T-cell (primary cell): ENCODE data around the gene RPTOR. TPM values are rescaled to one million over a fixed set of nuclear protein-coding genes. Genes with fewer than 3 reads are reported as not detected.

Experiments
- ATAC-seq, 4 experiments: fragments of 200-7000 bp in 3 of 4; fragments of 150-1000 bp in 1 of 4; cut with Tn5 transposase; replicated peaks in 1 of 4; 1 replicate in 3 of 4; 2 replicates in 1 of 4; pipeline ENCODE4 v1.10.0; 2021; ENCODE audit warnings: moderate library complexity in 3 of 4, mild to moderate bottlenecking in 2 of 4, moderate number of reproducible peaks in 1 of 4
- CTCF ChIA-PET, 2 donors: fragments of 300-600 bp; sonication (Branson Sonifier 250); formaldehyde crosslinking; loops; one replicate each; lab custom pipeline; 2022; ENCODE audit warnings: antibody characterized with exemption in 2 of 2; lab: Charles Lee
- POLR2A ChIA-PET, 2 donors: fragments of 300-600 bp; sonication (Branson Sonifier 250); formaldehyde crosslinking; loops; one replicate each; lab custom pipeline; 2022; ENCODE audit warnings: antibody characterized with exemption in 2 of 2; lab: Charles Lee
- DNase-seq, 35 experiments: peaks; one replicate each; pipeline versions ENCODE4 v3.0.0 to v3.0.0-alpha.2; 2013 to 2023
- H3K27ac ChIP-seq: one replicate; pipeline ENCODE4 v1.5.1; 2013; ENCODE audit warnings: low read length
- H3K27me3 ChIP-seq, 2 experiments: replicated peaks in 1 of 2; 1 replicate in 1 of 2; 2 replicates in 1 of 2; pipeline versions ENCODE4 v1.6.1 to v1.7.0; 2013; ENCODE audit warnings: low read length in 1 of 2, mixed read lengths in 1 of 2; ENCODE audit not compliant: control insufficient read depth in 2 of 2, insufficient read depth in 2 of 2; ENCODE audit errors: extremely low read depth in 1 of 2
- H3K36me3 ChIP-seq, 2 donors: 1 replicate in 1 of 2; 2 replicates in 1 of 2; pipeline versions ENCODE4 v1.6.1 to v1.7.0; 2013; ENCODE audit warnings: low read length in 1 of 2; ENCODE audit not compliant: control insufficient read depth in 2 of 2, insufficient read depth in 1 of 2; ENCODE audit errors: extremely low read depth in 1 of 2
- H3K4me1 ChIP-seq, 2 experiments: 1 replicate in 1 of 2; 2 replicates in 1 of 2; pipeline versions ENCODE4 v1.6.1 to v1.7.0; 2013; ENCODE audit warnings: low read length in 2 of 2, mixed read lengths in 1 of 2; ENCODE audit not compliant: insufficient read depth in 2 of 2, control insufficient read depth in 1 of 2; ENCODE audit errors: extremely low read depth in 1 of 2
- H3K4me3 ChIP-seq, 2 donors: 1 replicate in 1 of 2; 2 replicates in 1 of 2; pipeline versions ENCODE4 v1.5.1 to v1.7.0; 2013; ENCODE audit warnings: mild to moderate bottlenecking in 2 of 2, low read length in 1 of 2, moderate library complexity in 1 of 2; ENCODE audit not compliant: control insufficient read depth in 1 of 2; ENCODE audit errors: extremely low read depth in 1 of 2
- H3K9me3 ChIP-seq: 2 replicates; pipeline ENCODE4 v1.7.0; 2013
- H3K27ac Mint-ChIP-seq, 2 donors: one replicate each; pipeline ENCODE4 v1.8.0; 2020 to 2021; ENCODE audit warnings: mild to moderate bottlenecking in 2 of 2, mixed read lengths in 2 of 2
- H3K27me3 Mint-ChIP-seq, 2 donors: one replicate each; pipeline ENCODE4 v1.8.0; 2021 to 2022; ENCODE audit warnings: mixed read lengths in 2 of 2
- H3K36me3 Mint-ChIP-seq: one replicate; pipeline ENCODE4 v1.8.0; 2021; ENCODE audit warnings: mixed read lengths
- H3K4me1 Mint-ChIP-seq, 3 donors: one replicate each; pipeline ENCODE4 v1.8.0; 2020 to 2022; ENCODE audit warnings: mixed read lengths in 3 of 3, mild to moderate bottlenecking in 1 of 3
- H3K4me3 Mint-ChIP-seq, 3 donors: one replicate each; pipeline ENCODE4 v1.8.0; 2020 to 2022; ENCODE audit warnings: mild to moderate bottlenecking in 3 of 3, mixed read lengths in 3 of 3, moderate library complexity in 3 of 3
- H3K9me3 Mint-ChIP-seq, 3 donors: one replicate each; pipeline ENCODE4 v1.8.0; 2020 to 2022; ENCODE audit warnings: mixed read lengths in 3 of 3
- WGBS: methylation state at CpG from one replicate; pipeline ENCODE4 v1.1.5; 2013; ENCODE audit warnings: missing lambda C conversion rate; ENCODE audit not compliant: insufficient coverage; 5-methylcytosine and 5-hydroxymethylcytosine counted together
- total RNA-seq, 35 experiments: library from RNA in 6 of 35; stranded (reverse) in 6 of 35; fragments of 120-200 nt in 1 of 35; gene quantifications; one replicate each; pipeline versions ENCODE4 v1.2.1 to v1.2.4 and lab custom pipeline; 2013 to 2026

The RPTOR gene
- total RNA-seq, 5 donors from 2014 or later (not counting 1 experiment from before 2014, with no cell fraction given): 59.4 to 76.8 (median 71.4) TPM

GRCh38 chr17:80835816-80836657 is 291.4 kb downstream of the RPTOR start:
- peaks cover 23 to 33% (median 28%) of the 10 kb centered on the region in 3 donors for H3K4me1 Mint-ChIP-seq
- 97% methylated on average over 30 of the region's 30 CpGs for WGBS
- no peak overlapping the region for H3K4me3 Mint-ChIP-seq
- Histone ChIP-seq H3K36me3 (peaks cover 0 to 23% of the 10 kb centered on the region in 2 donors), H3K4me3 (no peak overlapping the region), H3K27me3 (no peaks in the 10 kb centered on the region), H3K27ac (no peak overlapping the region), H3K9me3 (no peaks in the 10 kb centered on the region), H3K4me1 (peaks cover 9 to 25% of the 10 kb centered on the region in 2 experiments)
- DNase-seq: no peak
- ATAC-seq: no peak
- no peaks in the 10 kb centered on the region for H3K9me3 Mint-ChIP-seq
- no peaks in the 10 kb centered on the region for H3K27me3 Mint-ChIP-seq
- ChIA-PET POLR2A (no interaction called here), CTCF (no interaction called here)
- peak overlapping the region in 1 of 2 donors; percentile 79 for H3K27ac Mint-ChIP-seq
- H3K36me3 Mint-ChIP-seq: peaks cover 19% of the 10 kb centered on the region

- ATAC-seq (no peak), DNase-seq (no peak)
- Histone ChIP-seq H3K36me3 (peaks cover 0 to 22% of the 10 kb centered on the region in 2 donors), H3K27ac (no peak overlapping the region), H3K4me1 (peaks cover 8 to 22% of the 10 kb centered on the region in 2 experiments), H3K4me3 (no peak overlapping the region), H3K9me3 (no peaks in the 10 kb centered on the region), H3K27me3 (no peaks in the 10 kb centered on the region)
- 96% methylated on average over 7 of the region's 7 CpGs for WGBS
- Mint-ChIP-seq H3K36me3 (peaks cover 19% of the 10 kb centered on the region), H3K4me3 (no peak overlapping the region), H3K27ac (peak overlapping the region in 1 of 2 donors; percentile 44), H3K9me3 (no peaks in the 10 kb centered on the region), H3K4me1 (peaks cover 18 to 27% (median 22%) of the 10 kb centered on the region in 3 donors), H3K27me3 (no peaks in the 10 kb centered on the region)
- CTCF ChIA-PET: no interaction called here
- POLR2A ChIA-PET: no interaction called here
These were observed 292.0 kb downstream of the RPTOR start for GRCh38 chr17:80836658-80836965.

- 95% methylated on average over 16 of the region's 16 CpGs for whole genome bisulfite sequencing
These were observed 292.4 kb downstream of the RPTOR start for GRCh38 chr17:80836971-80837481.

GRCh38 chr17:80837711-80838110 is 293.1 kb downstream of the RPTOR start:
- no peak overlapping the region for H3K4me3 Mint-ChIP-seq
- Histone ChIP-seq H3K27ac (no peak overlapping the region), H3K4me1 (peaks cover under 1 to 11% of the 10 kb centered on the region in 2 experiments), H3K9me3 (no peaks in the 10 kb centered on the region), H3K36me3 (peaks cover 0 to 22% of the 10 kb centered on the region in 2 donors), H3K4me3 (no peak overlapping the region), H3K27me3 (no peaks in the 10 kb centered on the region)
- no peaks in the 10 kb centered on the region for H3K27me3 Mint-ChIP-seq
- no peaks in the 10 kb centered on the region for H3K9me3 Mint-ChIP-seq
- DNase-seq (no peak), ATAC-seq (no peak)
- CTCF ChIA-PET: no interaction called here
- POLR2A ChIA-PET: no interaction called here
- H3K27ac Mint-ChIP-seq: no peak overlapping the region
- peaks cover 24% of the 10 kb centered on the region for H3K36me3 Mint-ChIP-seq
- peaks cover 7 to 16% (median 11%) of the 10 kb centered on the region in 3 donors for H3K4me1 Mint-ChIP-seq
- WGBS: over 99% methylated on average over 17 of the region's 18 CpGs

More at GRCh38 chr17:80836971-80837481, 292.4 kb downstream of the RPTOR start:
- Histone ChIP-seq H3K4me1 (peaks cover 7 to 18% of the 10 kb centered on the region in 2 experiments), H3K27me3 (no peaks in the 10 kb centered on the region), H3K36me3 (peaks cover 0 to 22% of the 10 kb centered on the region in 2 donors), H3K9me3 (no peaks in the 10 kb centered on the region), H3K4me3 (no peak overlapping the region), H3K27ac (no peak overlapping the region)
- CTCF ChIA-PET: no interaction called here
- no peak overlapping the region for H3K4me3 Mint-ChIP-seq
- H3K9me3 Mint-ChIP-seq: no peaks in the 10 kb centered on the region
- ATAC-seq (no peak), DNase-seq (no peak)
- POLR2A ChIA-PET: no interaction called here
- H3K36me3 Mint-ChIP-seq: peaks cover 19% of the 10 kb centered on the region
- peaks cover 14 to 23% (median 18%) of the 10 kb centered on the region in 3 donors for H3K4me1 Mint-ChIP-seq
- H3K27me3 Mint-ChIP-seq: no peaks in the 10 kb centered on the region
- H3K27ac Mint-ChIP-seq: peak overlapping the region in 1 of 2 donors; percentile 44

GRCh38 chr17:80838311-80839025 is 293.8 kb downstream of the RPTOR start:
- Mint-ChIP-seq H3K27ac (peak overlapping the region in 1 of 2 donors; percentile 11), H3K4me1 (peaks cover 1 to 10% (median 4%) of the 10 kb centered on the region in 3 donors), H3K36me3 (peaks cover 26% of the 10 kb centered on the region), H3K27me3 (no peaks in the 10 kb centered on the region), H3K4me3 (no peak overlapping the region), H3K9me3 (no peaks in the 10 kb centered on the region)
- ChIA-PET POLR2A (no interaction called here), CTCF (no interaction called here)
- Histone ChIP-seq H3K27me3 (no peaks in the 10 kb centered on the region), H3K27ac (no peak overlapping the region), H3K36me3 (peaks cover 0 to 22% of the 10 kb centered on the region in 2 donors), H3K4me3 (no peak overlapping the region), H3K9me3 (no peaks in the 10 kb centered on the region), H3K4me1 (peaks cover 0 to 4% of the 10 kb centered on the region in 2 experiments)
- 95% methylated on average over 27 of the region's 30 CpGs for WGBS
- DNase-seq: no peak
- ATAC-seq: no peak

GRCh38 chr17:80839026-80839345 is 294.3 kb downstream of the RPTOR start:
- Histone ChIP-seq H3K9me3 (no peaks in the 10 kb centered on the region), H3K27me3 (no peaks in the 10 kb centered on the region), H3K4me1 (no peaks in the 10 kb centered on the region), H3K27ac (no peak overlapping the region), H3K4me3 (no peak overlapping the region), H3K36me3 (peaks cover 0 to 22% of the 10 kb centered on the region in 2 donors)
- Mint-ChIP-seq H3K36me3 (peaks cover 26% of the 10 kb centered on the region), H3K4me3 (no peak overlapping the region), H3K9me3 (no peaks in the 10 kb centered on the region), H3K27me3 (no peaks in the 10 kb centered on the region), H3K4me1 (peaks cover 0 to 9% (median 2%) of the 10 kb centered on the region in 3 donors), H3K27ac (peak overlapping the region in 1 of 2 donors; percentile 11)
- ChIA-PET POLR2A (no interaction called here), CTCF (no interaction called here)
- ATAC-seq (no peak), DNase-seq (no peak)
- WGBS: 100% methylated on average over 1 of the region's 11 CpGs
